Measurements from ENCODE around the gene FRMD4B. TPM values are rescaled to one million over a fixed set of nuclear protein-coding genes. Genes with fewer than 3 reads are reported as not detected.
"Not testable (repeated sequence)": the region's sequence is repeated elsewhere in the genome, so short reads cannot be mapped to it uniquely, and the experiment has no call there.

FRMD4B gene
- total RNA-seq, 1 experiment from 2014 or later: 4.2 TPM

DNA sequence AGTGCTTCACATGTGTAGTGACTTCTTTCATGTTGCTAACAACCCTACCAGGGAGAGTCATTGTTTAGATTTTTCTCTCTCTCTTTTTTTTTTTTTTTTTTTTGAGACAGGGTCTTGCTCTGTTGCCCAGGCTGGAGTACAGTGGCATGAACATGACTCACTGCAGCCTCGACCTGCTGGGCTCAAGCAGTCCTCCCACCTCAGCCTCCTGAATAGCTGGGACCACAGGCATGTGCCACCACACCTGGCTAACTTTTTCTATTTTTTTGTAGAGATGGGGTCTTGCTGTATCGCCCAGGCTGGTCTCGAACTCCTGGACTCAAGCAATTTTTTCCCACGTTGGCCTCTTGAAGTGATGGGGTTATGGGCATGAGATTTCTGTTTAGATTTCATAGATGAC, 63.4 kb downstream of the FRMD4B start:
- not testable (repeated sequence) for DNase-seq (ENCODE audit: low spot score)

DNA sequence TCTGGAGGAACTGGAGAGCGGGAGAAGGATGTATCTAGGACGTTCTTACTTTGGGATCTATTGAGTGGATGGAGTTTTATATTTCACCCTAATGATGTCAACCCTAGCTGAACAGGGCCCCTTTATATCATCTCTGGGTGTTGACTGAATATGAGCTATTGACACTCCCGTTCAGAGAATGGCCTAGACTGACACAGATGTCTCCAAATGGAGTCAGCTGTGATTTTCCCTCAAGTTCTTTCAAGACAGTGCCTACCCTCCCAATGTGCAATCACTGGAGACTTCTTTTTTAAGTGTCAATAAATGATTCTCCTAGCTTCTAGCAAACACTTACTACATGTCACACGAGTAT, 63.8 kb downstream of the FRMD4B start:
- DNase-seq (ENCODE audit: low spot score): no peak

DNA sequence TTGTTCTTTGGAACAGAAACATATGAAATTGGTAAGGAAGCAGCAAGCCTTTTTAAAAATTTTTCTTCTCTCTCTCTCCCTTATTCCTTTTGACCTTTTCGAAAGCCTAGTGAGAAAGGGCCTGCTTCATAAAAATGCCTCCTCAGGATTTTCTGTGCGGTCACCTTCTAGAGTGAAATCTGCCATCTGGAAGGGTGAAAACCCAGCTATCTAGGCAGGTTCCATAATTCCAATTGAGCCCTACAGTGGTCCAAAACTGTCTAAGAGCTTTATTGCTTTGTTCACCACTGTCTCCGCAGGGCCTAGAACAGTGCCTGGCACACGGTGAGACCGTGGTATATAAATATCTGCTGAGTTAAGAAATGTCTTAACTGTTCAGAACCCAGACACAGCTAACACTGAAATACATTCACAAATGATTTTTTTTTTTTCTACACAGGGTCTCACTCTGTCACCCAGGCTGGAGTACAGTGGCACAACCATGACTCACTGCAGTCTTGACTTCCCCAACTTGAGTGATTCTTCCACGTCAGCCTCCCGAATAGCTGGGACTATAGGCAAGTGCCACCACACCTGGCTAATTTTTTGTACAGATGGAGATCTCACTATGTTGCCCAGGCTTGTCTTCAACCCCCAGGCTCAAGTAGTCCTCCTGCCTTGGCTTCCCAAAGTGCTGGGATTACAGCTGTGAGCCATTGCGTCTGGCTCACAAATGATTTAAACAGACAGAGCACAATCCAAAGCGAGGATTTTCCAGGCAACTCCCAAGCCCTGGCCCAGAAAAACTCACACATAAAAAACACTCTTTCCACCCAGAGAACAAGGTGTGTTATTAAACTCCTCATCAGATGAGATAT, 64.4 kb downstream of the FRMD4B start:
- no peak for DNase-seq (ENCODE audit: low spot score)

DNA sequence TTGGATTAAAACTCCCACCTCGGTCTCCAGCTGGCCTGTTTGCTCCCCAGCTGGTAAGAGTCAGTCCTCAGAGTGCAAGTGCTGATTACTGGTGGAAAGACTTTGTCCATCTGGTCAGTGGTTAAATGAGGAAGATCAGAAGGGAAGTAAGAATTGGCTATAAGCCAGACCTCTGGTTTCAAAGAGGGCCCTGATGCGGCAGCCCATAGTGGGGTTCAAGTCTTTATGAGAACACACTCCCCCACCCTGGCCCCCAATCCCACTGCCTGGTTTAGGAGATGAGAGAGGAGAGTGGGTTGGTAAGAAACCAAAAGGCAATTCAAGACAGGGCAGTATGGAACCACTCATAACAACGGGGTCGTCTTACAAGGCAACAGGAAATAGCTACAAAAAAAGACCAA, 65.0 kb downstream of the FRMD4B start:
- DNase-seq (ENCODE audit: low spot score): no peak

DNA sequence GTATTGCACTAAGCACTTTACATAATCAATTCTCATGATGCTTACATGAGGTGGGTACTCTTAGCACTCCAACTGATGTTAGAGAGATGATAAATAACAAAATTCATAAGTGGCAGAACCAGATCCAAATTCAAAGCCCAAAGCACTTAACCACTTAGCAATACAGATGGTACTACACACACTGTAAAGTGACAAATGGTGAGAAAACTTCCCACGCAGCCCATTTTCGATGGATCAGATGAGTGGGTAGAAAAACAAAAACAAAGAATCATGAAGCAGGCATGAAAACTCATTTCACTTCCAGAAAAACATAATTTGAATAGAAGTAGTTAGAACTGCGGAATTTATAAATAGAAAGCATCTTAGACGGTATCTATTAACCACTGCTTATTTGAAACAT, 66.2 kb downstream of the FRMD4B start:
- DNase-seq (ENCODE audit: low spot score): no peak

DNA sequence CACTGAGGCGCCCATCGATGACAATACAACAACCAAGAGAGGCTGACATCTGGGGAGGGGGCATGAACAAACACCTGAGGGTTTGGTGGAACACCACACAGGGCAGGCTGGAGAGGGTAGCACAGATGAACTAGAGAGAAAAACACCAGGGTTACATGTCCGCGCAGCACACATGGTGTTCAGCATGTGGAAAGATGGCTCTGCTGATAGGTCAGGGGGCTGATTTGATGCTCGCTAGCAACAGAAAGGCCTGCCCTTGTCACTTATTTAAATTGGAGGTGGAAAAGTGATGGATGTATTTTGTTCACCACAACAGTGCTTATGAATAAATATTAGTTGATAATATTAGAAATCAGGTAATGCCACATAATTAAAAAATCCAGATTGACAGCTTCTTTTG, 67.5 kb downstream of the FRMD4B start:
- no peak for DNase-seq (ENCODE audit: low spot score)

DNA sequence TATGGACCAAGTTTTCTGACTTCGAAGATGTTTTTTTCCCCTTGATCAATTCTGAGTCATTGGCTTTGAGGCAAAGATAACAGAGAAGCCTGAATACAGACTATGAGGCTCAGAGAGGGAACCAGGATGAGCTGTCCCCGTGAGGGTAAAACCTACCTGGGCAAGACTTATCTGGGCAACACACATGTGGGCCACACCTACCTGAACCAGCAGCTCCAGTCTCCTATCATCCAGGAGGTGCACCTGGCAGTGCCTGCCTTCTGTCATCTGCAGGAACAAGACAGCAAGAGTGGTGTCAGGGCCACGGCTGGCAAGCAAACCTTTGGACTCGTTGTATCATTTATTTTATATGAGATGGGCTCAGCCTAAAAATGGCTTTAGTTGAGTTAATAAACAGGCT, 72.6 kb downstream of the FRMD4B start:
- no peak for DNase-seq (ENCODE audit: low spot score)

DNA sequence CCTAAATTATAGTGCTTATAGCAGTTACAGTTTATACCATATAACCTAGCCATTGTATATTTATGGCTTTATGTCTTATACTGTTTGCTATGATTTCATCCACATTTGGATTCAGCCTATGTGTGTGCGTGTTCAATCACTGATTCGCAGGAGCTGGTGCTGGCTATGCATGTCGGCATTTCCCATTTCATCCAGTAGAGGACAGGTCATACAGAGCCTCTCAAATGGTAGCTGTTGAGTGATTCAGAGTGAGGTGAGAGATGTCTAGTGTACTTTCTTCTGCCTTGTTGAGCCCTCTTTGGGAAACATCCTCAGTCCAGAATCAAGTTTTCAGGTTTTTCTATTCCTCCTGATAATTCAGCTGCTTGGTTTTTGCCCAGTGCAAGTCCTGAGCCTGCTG, 76.1 kb downstream of the FRMD4B start:
- DNase-seq (ENCODE audit: low spot score): peak; percentile 20

DNA sequence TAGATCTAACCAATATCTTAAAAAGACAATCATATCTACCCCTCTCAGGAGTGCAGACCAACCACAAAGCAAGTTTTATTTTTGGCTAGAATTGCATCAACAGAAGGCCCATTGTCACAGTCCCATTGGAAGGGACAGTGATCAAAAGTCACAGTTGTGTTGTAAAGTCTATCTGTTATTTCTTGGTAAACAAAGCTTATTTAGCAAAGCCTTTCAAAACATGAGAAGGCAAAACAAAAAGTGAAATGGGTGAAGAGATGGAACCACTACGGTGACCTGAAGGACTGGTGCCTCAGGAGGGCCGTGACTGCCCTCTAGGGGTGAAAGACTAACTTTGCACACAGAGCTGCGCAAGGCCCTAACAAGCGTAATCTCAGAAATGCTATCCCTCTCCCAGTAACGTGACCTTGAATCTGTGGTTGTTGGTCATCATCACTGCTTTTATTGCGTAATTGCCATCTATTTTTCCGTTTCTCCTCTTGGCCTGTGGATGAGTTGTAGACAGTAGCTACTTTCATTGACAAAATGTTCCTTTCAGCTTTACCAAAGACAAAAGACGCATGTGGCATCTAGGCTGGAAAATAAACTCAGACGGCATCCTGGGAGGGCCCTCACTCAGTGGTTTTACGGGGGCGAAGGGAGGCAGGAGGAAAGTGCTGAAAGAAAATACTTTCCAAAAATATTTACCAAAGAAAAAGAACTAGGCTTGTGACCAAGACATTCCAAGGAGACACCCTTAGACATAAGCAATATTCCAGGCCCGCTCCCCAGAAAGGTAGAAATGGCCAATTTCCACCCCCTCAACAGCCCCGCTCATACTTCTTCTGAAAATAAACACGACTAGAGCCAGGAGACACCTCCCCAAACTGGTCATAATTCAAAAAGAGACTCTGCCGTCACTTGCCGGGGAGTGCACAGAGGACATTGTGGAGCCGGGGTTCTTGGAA, 79.4 kb downstream of the FRMD4B start:
- peak; percentile 86 for DNase-seq (ENCODE audit: low spot score)

DNA sequence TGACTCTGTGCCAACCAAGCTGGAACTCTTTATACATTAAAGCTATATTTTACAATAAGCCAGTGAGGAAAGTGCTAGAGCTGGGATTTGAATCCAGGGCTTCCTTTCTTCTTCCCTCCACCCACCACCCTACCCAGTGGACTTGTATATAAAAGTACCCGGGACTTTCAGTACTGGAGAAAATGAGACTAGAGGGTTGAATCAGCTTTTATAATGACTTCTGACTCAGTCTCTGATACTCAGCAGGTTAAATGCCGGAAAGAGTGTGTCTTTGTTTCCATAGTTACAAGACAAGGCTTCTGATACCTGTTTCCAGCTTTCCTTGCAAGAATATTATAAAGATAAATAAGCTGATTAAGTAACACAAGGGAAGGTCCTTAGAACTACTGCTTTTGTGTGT, 80.9 kb downstream of the FRMD4B start:
- DNase-seq (ENCODE audit: low spot score): peak; percentile 9

DNA sequence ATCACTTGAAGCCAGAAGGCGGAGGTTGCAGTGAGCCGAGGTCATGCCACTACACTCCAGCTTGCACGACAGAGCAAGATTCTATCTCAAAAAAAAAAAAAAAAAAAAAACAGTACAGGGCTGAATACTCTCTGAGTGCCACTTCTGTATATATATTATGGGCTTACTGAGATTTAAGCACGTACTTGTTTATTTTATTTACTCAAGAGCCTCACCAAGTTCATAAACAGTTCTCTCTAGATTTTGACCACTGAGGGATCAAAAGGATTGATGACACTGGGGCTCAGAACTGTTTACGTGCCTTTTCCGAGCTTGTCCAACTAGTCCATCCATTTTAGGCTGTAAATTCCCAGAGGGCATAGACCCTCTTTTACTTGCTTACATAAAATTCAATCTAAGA, 81.5 kb downstream of the FRMD4B start:
- peak; percentile 65 for DNase-seq (ENCODE audit: low spot score)

DNA sequence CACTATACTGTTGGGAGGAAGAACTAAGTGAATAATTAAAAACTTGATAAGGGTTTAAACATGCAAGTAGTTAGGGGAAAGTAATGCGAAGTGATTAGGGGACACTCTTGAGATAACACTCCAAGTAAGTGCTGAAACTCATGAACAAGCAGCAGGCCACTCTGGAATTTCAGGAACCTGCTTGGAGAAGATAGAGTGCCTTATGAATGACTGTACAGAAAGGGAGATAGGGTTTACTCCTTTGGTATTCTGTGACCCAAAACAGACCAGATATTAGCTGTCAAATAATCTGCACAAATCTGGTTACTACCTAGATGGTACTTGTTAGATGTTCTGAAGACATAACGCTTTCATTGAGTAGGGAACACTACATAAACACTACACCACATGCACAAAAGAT, 85.6 kb downstream of the FRMD4B start:
- DNase-seq (ENCODE audit: low spot score): no peak

DNA sequence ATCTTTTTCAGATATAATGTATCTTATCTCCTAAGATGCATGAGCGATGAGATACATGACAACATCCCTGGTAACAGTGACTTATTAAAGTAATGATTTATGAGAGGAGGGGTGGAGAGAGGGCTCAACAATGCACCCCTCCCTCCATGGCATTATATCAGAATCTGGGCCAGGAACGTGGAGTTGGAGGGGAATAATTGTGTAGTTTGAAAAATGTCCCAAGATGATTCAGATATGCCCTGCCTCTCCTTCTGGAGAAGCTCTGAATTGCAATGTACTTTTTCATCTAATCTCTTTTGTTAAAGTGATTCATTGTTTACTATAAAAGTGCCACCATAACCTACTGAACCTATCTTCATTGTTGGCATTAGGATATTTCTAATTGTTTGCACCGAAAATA, 86.5 kb downstream of the FRMD4B start:
- DNase-seq (ENCODE audit: low spot score): no peak

DNA sequence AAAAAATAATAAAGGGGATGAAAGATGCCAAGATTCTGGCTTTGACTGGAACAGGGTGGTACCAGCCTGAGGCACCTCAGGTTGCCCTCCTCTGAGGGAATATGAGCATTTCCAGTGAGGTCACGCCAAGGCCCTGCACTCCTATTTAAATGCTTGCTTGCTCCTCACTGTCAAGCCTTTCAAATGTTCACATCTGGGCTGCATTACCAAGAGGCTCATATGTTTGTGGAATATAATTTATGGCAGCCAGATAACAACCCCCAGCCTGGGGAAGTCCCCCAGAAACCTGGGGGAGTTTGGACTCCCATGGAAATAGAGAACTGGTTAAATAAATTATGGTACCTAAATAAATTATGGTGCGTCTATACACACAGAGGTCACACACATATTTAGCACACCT, 88.4 kb downstream of the FRMD4B start:
- no peak for DNase-seq (ENCODE audit: low spot score)

DNA sequence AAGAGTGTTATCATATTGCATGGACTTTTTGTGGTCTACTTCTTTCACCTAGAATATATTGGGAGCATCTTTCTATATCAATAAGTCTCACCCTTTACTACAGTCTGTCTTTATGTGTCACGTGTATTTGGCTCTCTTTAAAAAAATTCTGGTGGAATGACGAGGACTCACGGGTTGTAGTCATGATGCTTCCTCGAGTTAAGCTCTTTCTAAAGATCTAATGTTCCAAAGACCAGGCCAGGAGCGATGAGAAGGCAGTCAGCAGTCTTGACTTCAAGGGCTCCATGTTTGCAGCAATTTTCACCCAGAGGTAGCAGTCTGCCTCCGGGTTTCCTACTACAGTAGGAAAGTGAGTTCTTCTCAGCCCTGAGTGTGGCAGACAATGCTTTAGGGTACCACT, 88.9 kb downstream of the FRMD4B start:
- DNase-seq (ENCODE audit: low spot score): no peak

DNA sequence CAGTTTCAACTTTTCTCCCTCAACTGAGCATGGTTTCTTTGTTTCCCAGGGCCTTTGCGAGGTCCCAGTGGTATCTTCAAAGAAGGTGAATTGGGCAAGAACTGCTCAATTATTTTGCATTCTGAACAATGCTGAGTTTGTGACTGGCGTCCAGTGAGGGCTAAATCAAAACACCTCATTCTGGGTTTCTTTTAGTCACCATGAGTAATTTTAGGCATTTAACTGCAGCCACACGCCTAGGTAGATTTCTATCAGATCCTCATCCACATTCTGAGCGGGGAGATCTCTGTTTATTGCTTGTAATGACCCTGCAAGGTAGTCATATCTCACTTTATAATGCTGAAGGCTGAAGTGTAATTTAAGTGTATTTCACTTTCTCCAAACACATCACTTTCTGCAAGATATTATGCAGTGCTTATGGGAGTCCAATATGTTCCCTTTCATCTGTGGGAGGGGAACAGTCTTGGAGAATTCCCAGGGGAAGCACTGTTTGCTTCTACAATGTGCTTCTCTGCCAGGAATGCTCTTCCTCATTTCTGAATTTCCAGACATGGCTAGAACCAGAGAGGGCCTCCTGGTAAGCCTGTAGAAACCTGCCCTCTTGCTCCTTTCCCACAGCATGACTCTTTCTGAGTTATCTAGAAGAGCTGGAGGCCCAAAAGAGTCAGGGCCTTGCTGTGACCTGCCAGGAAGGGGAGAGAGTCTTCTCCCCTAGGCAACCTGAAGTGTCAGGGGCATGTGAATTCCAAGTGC, 91.7 kb downstream of the FRMD4B start:
- no peak for DNase-seq (ENCODE audit: low spot score)

DNA sequence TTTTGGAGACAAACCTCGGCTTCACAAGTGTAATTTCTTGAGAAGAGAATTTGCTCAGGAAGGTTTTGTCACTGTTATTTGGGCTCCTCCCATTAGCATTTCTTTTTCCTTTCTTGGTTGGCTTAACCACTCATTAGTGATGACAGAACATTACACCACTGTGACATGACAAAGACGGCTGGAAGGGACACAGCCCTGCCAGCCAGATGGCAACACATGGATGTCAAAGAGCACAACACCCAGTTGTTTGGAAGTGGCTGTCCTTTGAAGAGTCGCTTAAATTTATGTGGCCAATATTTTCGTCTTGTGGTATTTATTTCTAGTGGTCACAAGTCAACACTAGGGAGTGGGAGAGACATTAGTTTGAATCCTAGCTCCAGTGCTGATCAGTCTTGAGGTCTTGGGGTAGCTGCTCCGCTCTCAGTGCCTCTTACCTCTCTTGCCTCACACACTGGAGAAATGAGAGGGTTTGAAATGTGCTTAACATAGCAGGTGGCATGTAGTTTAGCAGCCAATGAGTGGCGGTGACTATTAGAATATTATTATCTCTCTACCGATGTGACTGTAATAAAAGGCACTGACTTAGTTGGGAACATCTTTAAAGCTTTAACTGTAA, 92.8 kb downstream of the FRMD4B start:
- no peak for DNase-seq (ENCODE audit: low spot score)

DNA sequence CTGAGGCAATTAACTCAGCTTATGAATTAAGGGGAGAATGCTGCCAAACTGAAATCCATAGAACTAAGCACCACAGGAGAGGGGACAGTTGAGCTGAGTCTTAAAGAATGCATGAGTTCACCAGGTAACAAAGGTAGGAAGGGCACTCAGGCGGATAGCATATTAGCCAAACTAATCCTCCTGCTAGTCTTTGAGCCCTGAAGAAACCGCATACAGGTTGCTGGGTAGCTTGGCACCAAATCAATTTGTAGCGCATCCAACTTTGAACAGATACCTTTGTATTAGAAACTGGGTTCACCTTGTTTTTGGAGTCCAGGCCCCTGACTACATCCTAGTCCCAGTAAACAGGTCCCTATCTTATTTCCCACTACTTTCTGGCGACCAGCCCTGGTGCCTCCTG, 93.7 kb downstream of the FRMD4B start:
- DNase-seq (ENCODE audit: low spot score): no peak

DNA sequence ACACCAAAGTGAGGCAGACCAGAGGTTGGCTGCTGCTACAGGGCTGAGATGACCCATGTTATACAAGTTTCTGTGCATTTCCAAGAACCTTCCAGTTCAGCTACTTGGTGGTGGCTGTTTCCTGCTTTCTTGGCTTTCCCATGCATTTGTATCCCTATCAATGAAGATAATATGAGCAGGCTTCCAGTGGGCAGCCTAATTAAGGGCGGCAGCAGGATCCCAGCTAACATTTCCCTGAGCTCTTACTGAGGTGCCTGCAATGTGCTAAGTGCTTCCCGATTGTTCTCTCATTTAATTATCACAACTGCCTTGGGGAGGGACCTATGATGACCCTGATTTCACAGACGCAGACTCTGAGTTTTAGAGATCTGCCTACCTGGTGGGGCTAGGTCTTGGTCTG, 95.5 kb downstream of the FRMD4B start:
- no peak for DNase-seq (ENCODE audit: low spot score)

DNA sequence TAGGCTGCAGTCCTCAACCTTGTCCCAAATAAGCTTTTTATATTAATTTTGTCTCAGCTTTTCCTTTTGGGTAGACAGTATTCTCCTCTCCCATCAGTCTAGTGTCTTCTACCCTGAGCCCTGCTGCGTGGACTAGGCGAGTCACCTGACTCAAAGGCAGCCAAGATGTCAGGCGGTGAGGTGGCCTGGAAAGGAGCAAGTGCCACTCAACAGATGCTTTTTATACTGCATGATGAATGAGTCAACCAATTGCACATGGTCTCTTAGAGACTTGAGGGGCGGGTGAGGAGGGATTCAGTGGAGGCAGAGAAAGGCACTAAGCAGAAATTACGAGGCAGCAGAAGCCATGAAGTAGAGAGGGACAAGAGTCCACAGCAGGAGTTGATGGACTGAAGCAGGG, 95.9 kb downstream of the FRMD4B start:
- DNase-seq (ENCODE audit: low spot score): no peak

DNA sequence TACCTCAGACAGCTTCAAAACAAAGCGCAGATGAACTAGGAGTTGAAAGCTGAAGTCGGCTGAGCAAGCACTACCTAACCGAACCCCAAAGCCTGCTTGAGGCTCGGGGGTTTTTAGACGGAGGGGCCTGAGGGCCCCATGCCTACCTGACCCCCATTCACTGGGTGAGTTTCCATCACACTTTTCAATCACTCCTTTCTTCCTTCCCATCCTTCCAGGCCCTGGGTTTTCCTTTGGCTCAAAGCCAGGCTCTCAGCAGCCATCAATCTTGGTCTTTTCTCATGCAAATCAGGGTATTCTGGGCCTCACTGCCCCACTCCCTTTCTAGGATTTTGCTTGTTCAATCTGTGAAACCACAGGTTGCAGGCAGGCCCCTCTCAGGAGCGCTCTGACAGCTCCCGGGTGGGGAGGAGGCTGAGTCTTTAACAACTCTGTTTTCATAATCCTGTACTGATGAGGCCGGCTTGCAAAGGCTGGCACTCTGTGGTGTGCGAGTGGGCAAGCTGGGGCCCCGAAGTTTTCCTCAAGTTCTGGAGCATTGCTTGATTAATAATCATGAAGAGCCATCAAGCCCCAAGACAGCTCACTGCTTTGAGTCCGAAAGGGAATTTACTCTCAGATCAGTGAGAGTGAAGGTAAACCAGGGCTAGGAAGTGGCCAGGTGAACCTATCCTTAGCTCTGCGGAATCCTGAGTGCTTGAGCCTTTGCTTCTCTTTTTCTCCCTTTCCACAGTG, 97.6 kb downstream of the FRMD4B start:
- no peak for DNase-seq (ENCODE audit: low spot score)

All from H4 (cell line).